GM18499 (cell line): ENCODE data around the gene NTN1.
"Not testable (repeated sequence)": the region's sequence is repeated elsewhere in the genome, so short reads cannot be mapped to it uniquely, and the experiment has no call there.

Source experiments
- ATAC-seq: cut with Tn5 transposase; IDR thresholded peaks from one replicate; pipeline ENCODE4 v1.9.1; 2021; ENCODE audit warnings: moderate number of reproducible peaks; ENCODE audit not compliant: insufficient read depth, unreplicated experiment

The NTN1 gene

GRCh38 chr17:9256751-9257629 lies 235.7 kb downstream of the NTN1 start:
- ATAC-seq, result no peak

- ATAC-seq, result not testable (repeated sequence)
Observed at GRCh38 chr17:9257630-9257965, 236.3 kb downstream of the NTN1 start.

DNA sequence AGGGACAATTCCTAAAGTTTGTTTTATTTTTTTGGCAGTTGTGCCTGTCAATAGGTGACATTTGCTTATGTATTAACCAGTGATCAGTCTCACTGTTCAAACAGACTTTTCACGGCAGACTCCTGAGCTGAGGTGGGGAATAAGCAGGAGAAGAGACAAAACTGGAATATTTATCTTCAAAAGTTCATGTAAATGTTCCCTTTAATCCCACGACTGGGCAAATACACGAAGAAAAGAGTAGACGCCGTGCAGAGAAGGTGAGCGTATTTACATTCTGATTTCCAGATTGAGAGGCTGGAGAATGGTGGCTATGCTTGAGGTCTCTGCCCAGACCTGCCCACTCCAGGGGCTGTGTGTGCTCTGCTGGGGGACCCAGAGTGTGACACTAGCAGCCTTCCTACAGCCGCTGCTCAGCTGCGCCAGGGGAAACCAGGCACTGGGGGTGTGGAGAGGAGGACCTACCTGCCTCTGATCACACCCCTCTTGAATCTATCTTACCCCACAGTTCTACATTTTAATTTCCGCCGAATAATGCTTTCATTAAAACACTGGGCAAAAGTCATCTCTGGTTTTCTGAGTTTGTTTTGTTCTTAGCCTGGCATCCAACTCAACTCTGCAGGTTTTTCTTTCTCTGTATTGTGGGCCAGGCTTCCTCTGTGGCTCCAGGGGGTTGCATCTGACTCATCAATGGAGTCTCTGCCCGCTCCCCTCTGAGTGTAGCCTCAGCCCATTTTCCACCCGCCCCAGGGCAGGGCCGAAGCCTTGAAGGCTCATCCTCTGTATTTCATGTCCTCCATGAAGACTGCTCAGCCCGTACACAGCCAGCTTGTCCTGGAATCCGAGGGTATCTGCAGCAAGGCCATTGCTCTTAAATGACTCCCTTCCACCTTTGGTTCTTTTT lies 237.1 kb downstream of the NTN1 start:
- no peak for ATAC-seq

DNA sequence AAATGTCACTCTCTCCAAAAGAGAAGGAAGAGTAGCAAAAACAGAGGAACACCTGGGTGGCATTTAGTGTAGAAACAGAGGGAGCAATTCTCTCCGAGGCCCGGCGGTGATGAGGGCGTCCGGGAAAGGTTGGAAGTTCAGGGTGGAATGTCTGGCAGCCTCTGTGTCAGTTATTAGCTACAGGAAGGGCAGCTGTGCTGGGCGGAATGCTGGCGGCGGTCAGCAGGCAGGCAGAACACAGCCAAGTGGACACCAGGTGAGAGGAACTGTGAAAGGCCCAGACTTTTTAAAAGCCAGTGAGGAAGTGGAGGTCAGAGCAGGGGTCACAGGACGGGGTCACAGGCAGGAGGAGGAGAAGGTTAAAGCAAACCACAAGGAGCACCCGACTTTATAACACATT lies 238.1 kb downstream of the NTN1 start:
- no peak for ATAC-seq

GRCh38 chr17:9261081-9262012 lies 240.0 kb downstream of the NTN1 start:
- no peak for ATAC-seq

DNA sequence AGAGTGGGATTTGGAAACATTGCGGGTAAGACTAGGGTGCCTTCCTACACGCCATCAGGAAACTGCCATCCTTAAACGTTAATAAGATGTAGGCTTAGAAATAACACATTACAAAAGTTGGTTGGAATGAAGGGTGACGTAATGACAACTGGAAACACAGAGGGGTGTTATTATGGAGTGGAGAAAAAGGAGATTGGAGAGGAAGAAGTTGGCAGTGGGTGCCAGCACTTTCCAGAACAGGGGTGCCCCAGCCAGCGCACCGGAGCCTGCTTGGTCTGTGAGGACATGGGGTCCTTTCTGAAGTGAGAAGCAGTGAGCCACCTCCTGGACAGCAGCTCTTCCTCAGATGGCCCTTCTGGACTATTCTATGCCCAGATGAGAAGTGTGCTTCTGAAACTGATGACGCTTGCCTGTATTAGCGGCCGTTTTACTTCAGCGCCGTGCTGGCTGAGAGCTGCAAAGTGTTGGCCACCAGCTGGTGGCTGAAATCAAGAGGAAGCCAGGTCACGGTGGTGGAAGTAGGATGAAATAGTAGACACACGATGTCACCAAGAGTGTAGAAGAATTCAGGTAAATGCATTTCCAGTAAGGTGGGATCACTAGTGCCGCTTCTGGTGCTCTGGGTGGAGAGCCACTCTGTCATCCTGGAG lies 244.8 kb downstream of the NTN1 start:
- ATAC-seq, result no peak

DNA sequence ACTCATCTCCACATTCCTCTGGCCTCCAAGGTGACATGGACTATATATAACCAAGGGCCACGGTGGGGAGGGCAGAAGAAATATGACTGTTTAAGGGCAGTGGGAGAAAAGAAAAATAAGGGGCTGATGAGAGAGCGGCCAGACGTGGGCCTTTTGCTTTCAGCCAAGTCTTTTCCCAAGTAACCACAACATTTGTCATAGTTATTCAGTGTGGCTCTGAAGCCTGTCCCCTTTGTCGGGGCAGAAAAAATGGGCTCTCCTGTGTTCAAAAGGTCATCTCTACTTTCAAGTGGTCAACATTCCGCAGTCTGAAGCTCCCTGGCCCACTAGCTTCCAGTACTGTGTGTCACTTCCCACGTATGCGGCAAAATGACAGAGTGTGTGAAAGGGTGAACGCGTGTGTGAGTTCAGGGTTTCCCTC lies 245.4 kb downstream of the NTN1 start:
- no peak for ATAC-seq

DNA sequence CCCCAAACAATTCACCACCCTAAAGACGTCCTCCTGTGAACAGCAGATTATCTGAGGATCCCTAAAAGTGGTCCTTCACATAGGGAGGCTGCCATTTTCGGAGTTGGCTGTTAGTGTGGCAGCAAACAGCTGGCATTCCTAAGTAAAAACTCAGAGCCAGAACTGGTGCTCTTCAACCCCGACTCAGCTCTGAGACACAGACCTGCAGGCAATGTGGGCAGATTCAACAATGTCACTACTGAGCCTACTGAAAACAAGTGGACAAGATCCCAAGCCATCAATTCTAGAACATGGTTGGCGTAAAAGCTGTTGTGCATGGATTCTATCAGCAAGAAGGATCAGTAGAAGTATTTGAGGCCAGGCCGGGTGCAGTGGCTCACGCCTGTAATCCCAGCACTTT lies 247.2 kb downstream of the NTN1 start:
- ATAC-seq, result no peak

DNA sequence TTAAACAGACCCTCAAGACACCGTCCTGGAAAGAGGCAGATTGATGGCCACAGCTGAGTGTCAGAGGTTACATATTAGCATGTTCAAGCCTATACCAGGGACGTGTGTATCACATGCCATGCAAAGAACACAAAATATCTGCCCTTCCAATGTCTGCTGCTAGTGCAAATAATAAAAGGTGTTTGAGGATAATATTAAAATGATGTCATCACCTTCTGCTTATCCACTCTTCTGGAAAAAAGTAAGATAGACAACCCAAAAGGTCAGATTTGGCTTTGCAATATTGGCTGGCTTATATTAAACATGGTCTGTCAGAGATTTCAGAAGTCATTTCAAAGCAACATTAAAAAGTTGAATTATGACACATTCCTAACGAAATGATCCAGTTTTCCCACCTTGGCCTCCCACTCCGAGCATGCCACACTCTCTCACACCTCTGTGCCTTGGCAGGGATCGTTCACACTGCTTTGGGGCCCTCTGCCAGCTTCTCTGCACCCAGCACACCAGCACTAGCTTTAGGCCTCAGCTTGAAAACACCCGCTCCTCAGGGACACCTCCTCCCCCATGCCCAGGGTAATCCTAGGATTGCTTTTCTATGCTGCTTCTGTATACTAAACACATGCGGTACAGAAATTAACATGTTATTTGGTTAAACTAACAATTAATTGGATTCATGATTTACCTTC lies 248.2 kb downstream of the NTN1 start:
- no peak for ATAC-seq

GRCh38 chr17:9270921-9271320 lies 249.6 kb downstream of the NTN1 start:
- no peak for ATAC-seq

GRCh38 chr17:9271989-9272388 lies 250.7 kb downstream of the NTN1 start:
- ATAC-seq, result no peak

DNA sequence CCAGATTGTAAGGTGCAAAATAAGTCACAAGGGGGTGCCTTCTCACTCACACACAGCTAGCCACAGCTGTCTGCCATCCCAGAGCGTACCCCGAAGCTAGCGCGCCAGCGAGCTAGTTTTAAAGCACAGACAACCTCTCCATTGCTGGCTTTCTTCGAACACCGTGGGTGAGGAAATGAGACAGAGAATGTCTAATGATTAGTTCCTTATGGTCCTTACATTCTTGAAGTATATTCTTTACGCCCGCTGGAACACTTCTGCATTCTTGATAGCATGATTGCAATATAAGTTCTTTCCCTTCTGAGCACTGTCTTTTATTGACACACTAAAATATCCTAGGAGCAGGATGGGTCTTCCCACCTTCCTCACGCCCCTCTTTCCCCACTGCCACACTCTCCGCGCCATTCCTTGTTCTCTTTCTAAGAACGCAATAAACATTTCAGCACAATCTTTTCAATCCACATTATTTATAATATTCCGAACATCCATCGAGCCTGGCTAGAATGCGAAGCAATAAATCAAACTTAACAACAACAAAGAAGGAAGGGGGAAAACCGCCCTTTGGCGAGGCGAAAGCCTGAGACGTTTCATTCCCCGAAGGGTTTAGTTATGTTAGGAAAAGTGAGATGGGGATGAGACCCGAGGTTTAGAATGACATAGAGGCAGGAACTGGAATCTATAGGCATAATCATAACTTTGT lies 251.3 kb downstream of the NTN1 start:
- ATAC-seq, result no peak

GRCh38 chr17:9273428-9274391 lies 252.4 kb downstream of the NTN1 start:
- no peak for ATAC-seq

GRCh38 chr17:9274973-9275372 lies 253.7 kb downstream of the NTN1 start:
- no peak for ATAC-seq

DNA sequence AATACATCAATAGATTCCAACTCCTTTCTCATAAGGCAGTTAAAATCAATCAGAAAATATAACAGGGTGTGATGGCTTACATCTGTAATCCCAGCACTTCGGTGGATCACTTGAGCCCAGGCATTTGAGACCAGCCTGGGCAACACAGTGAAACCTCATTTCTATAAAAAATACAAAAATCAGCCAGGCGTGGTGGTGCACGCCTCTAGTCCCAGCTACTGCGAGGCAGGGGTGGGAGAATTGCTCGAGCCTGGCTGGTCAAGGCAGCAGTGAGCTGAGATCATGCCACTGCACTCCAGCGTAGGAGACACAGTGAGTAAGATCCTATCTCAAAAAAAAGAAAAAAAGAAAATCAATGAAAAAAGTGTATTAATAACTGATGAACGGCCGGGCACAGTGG lies 258.6 kb downstream of the NTN1 start:
- ATAC-seq, result no peak

- ATAC-seq, result no peak
Observed at GRCh38 chr17:9283909-9284308, 262.6 kb downstream of the NTN1 start.

- no peak for ATAC-seq
Observed at GRCh38 chr17:9284884-9285283, 263.6 kb downstream of the NTN1 start.
